Stimulated activated CD4-positive, alpha-beta T cell treated with anti-CD3 and anti-CD28 coated beads, Interleukin-2, amount 100 ng/mL, for 48 hours (primary cell): ENCODE data around the gene LRRC46.

ENCODE experiments used
- DNase-seq, 2 donors: peaks; one replicate each; pipeline ENCODE4 v3.0.0-alpha.2; 2020

Gene LRRC46

GRCh38 chr17:47853616-47854015 lies 22.1 kb downstream of the LRRC46 start:
- no peak for DNase-seq

- no peak for DNase-seq
Measured at GRCh38 chr17:47855737-47856136, 24.3 kb downstream of the LRRC46 start.

GRCh38 chr17:47856830-47857229 lies 25.4 kb downstream of the LRRC46 start:
- no peak for DNase-seq

- no peak for DNase-seq
Measured at GRCh38 chr17:47857551-47858455, 26.3 kb downstream of the LRRC46 start.

GRCh38 chr17:47860386-47860785 lies 28.9 kb downstream of the LRRC46 start:
- no peak for DNase-seq

- DNase-seq, result no peak
Measured at GRCh38 chr17:47862621-47863440, 31.4 kb downstream of the LRRC46 start.

GRCh38 chr17:47864791-47865216 lies 33.3 kb downstream of the LRRC46 start:
- no peak for DNase-seq

GRCh38 chr17:47866941-47867340 lies 35.5 kb downstream of the LRRC46 start:
- DNase-seq, result no peak

- DNase-seq, result no peak
Measured at GRCh38 chr17:47867813-47868533, 36.5 kb downstream of the LRRC46 start.

GRCh38 chr17:47869114-47869513 lies 37.6 kb downstream of the LRRC46 start:
- no peak for DNase-seq

- DNase-seq, result no peak
Measured at GRCh38 chr17:47870056-47870455, 38.6 kb downstream of the LRRC46 start.

GRCh38 chr17:47871048-47871447 lies 39.6 kb downstream of the LRRC46 start:
- no peak for DNase-seq

GRCh38 chr17:47872019-47872650 lies 40.7 kb downstream of the LRRC46 start:
- no peak for DNase-seq

GRCh38 chr17:47872651-47873161 lies 41.2 kb downstream of the LRRC46 start:
- DNase-seq, result no peak

GRCh38 chr17:47873200-47874090 lies 42.0 kb downstream of the LRRC46 start:
- DNase-seq, result no peak

GRCh38 chr17:47875011-47875985 lies 43.8 kb downstream of the LRRC46 start:
- DNase-seq, result no peak

- no peak for DNase-seq
Measured at GRCh38 chr17:47877368-47878034, 46.0 kb downstream of the LRRC46 start.

GRCh38 chr17:47878203-47879027 lies 46.9 kb downstream of the LRRC46 start:
- no peak for DNase-seq
